SKM-1 treated with dmso at 0.1 percent for 144 hours (cell line): Measurements from ENCODE around the gene LNP1.
"Not testable (repeated sequence)": the region's sequence is repeated elsewhere in the genome, so short reads cannot be mapped to it uniquely, and the experiment has no call there.

Experiments used
- DNase-seq: peaks from one replicate; lab custom pipeline; 2025; ENCODE audit not compliant: unreplicated experiment; lab: John Stamatoyannopoulos, UW

LNP1 gene

GRCh38 chr3:100427699-100428098 is 26.4 kb downstream of the LNP1 start:
- no peak for DNase-seq

GRCh38 chr3:100429187-100429716 is 27.9 kb downstream of the LNP1 start:
- DNase-seq = no peak

DNA sequence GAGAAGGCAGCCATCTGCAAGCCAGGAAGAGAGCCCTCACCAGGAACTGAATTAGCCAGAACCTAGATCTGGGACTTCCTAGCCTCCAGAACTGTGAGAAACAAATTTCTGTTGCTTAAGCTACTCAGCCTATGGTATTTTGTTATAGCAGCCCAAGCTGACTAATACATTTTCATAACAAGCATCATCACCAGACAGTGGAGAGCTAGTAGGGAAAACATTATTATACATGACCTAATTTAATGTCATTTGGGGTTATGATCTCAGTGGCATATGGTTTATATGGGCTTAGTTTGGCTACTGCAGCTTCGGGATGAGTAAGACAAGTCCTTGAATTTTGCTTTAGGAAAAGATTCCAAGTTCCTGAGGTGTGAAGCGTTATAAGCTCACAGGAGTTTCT is 35.6 kb downstream of the LNP1 start:
- no peak for DNase-seq

- no peak for DNase-seq
Observed at GRCh38 chr3:100437721-100438622, 36.6 kb downstream of the LNP1 start.

DNA sequence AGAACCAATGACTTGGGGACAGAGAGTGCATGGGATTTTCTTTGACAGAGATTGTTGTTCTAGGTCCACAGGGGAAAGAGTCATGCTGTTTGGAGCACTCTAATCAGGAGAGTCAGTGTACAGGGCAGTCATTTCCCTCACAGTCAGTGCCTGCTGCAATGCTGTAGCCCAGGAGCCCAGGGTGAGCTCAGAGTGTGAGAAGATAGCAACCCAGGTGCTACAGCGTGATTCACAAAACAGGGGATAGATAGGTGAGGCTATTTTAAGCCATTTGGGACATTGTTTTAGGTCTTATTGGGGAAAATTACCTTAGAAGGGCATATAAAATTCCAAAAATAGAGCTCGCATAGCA is 37.3 kb downstream of the LNP1 start:
- no peak for DNase-seq

- DNase-seq = no peak
Observed at GRCh38 chr3:100440895-100441294, 39.6 kb downstream of the LNP1 start.

DNA sequence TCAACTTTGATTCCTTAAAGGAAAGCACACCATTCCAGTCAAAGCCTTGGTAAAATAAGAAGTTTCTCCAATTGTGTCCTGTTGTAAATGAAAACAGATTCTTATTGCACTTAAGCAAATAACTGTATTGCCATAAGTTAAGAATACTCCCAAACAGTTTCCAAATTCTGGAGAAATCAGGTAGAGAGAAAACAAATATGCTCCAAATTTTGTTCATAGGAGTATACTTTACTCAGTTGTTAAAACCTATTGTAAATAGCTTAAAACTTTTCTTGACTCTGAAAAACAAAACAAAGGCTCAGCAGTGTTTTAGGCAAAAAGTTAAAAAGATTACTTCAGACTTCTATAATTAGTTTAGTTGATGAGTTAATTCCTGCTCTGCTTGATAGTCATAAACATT is 42.4 kb downstream of the LNP1 start:
- DNase-seq = no peak

DNA sequence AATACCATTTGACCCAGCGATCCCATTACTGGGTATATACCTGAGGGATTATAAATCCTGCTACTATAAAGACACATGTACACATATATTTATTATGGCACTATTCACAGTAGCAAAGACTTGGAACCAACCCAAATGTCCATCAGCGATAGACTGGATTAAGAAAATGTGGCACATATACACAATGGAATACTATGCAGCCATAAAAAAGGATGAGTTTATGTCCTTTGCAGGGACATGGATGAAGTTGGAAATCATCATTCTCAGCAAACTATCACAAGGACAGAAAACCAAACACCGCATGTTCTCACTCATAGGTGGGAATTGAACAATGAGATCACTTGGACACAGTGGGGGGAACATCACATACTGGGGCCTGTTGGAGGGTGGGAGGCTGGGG is 45.7 kb downstream of the LNP1 start:
- not testable (repeated sequence) for DNase-seq

- no peak for DNase-seq
Observed at GRCh38 chr3:100448079-100448478, 46.7 kb downstream of the LNP1 start.

GRCh38 chr3:100449214-100449613 is 47.9 kb downstream of the LNP1 start:
- no peak for DNase-seq

DNA sequence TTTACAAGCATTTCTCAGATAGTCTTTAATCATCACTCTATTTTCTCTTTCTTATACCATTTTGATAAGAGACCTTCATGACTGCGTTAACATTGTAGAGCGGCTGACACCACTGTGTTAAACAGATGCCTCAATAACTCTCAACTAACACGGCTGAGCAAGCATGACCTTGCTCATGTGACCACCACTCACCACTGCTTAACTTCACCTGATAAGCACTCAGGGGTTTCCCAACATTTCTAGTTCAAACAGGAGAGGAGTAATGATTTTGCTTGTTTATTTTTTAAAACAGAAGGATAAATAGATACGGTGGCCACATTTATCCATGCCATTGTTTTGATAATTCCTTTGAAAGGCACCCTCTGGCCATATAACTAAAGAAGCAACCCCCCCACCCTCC is 53.3 kb downstream of the LNP1 start:
- DNase-seq = no peak

DNA sequence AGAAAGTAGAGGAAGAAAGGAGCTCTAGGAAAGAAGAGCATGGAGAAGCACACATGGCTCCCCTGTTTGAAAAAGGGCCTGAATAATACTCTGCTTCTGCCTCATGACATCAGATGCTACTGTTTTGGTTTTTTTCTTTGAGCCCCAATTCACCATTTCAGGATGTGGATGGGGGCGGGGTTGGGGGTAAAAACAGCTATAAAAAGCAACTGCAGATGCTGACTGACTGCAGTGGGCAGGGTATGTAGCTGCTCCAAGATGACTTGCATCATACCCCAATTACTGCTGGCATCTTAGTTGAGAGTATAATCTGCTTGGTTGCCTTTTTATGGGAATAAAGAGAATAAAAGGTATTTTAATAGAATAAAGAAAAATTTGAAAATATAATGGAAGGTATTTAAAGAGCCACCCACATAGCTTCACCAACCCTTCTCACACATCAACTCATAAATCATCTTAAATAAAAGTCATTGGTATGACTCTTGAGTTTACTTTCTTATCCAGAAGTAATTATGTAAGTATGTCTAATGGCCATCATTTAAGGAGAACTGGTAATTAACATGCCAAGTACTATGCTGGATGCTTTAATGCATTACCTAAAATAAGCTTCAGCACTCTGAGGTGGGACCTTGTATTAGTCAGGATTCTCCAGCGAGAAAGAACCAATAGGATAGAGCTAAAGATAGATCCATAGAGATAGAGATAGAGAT is 54.7 kb downstream of the LNP1 start:
- DNase-seq = no peak

- no peak for DNase-seq
Observed at GRCh38 chr3:100456745-100457144, 55.4 kb downstream of the LNP1 start.

DNA sequence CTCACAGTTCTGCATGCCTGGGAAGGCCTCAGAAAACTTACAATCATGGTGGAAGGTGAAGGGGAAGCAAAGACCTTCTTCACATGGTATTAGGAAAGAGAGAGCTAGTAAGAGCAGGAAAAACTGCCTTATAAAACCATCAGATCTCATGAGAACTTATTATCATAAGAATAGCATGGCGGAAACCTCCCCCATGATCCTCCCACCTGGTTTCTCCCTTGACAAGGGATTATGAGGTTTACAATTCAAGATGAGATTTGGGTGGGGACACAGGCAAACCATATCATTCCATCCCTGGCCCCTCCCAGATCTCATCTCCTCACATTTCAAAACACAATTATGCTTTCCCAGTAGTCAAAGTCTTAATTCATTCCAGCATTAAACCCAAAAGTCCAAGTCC is 56.5 kb downstream of the LNP1 start:
- no peak for DNase-seq

GRCh38 chr3:100458814-100459213 is 57.5 kb downstream of the LNP1 start:
- no peak for DNase-seq

GRCh38 chr3:100463002-100463401 is 61.7 kb downstream of the LNP1 start:
- DNase-seq = peak; percentile 56

DNA sequence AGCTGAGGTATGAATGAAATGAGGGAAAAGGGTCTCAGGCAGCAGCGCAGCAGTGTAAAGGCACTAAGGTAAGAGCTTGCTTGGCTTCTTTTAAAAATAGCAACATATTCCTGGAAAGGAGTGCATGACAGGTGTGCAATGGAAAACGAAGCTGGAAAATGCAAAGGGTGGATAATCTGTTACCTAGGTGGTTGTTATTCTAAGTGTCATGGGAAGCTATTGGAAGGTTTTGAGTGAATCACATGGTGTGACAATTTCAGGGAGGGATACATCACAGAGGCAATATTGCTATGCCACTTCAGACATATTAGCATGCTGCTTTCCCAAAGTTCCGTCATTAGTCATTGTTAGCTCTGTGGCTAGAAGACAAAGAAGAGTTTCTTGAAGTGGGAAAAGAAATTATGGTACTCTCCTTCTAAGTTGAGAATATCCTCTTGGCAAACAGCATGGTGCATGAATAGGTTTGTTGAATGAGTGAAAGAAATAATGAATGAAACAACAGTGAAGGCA is 62.4 kb downstream of the LNP1 start:
- DNase-seq = no peak

- DNase-seq = peak; percentile 58
Observed at GRCh38 chr3:100465892-100466777, 64.8 kb downstream of the LNP1 start.

DNA sequence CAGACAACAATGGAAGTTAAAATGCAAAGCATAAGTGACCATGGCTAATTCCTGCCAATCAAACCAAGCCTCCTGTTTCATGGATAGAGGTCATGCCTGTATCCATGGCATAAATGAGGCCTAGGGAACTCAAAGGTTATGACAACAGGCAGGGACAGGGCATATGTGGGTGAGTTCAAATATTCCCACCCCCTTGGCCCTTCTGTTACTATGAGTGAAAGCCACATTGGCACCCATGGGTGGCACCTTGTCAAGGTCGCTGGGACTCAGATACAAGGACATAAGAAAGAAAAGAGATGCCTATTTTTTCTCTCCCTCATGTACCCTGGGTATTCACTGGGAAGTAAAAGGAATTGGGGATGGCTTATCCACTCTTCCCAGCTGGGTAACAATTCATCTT is 65.8 kb downstream of the LNP1 start:
- no peak for DNase-seq

GRCh38 chr3:100468676-100469075 is 67.3 kb downstream of the LNP1 start:
- no peak for DNase-seq

DNA sequence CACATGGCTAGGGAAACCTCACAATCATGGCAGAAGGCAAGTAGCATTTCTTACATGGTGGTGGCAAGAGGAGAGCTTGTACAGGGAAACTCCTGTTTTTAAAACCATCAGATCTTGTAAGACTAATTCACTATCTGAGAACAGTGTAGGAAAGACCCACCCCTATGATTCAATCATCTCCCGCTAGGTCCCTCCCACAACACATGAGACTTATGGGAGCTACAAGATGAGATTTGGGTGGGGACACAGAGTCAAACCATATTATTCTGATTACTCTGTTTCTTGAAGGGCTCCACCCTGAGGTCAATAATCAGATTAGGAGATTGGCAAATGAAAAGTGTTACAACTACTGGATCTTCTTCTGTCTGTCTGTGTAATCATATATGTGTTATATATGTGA is 69.6 kb downstream of the LNP1 start:
- no peak for DNase-seq
